Tibial artery (tissue), 4 donors: Measurements from ENCODE around the gene MRPL12.
A peak's percentile ranks its signal among the peaks of the same experiment; 100 is the strongest.

ENCODE experiments used
- DNase-seq, 2 donors: peaks; one replicate each; pipeline ENCODE4 v3.0.0-alpha.2; 2019
- H3K27ac ChIP-seq, 2 donors: fragments of 200-600 bp; sonication (generic) in 1 of 2; 1 replicate in 1 of 2; 2 replicates in 1 of 2; pipeline ENCODE4 v1.5.1; 2018 to 2019; ENCODE audit warnings: mild to moderate bottlenecking in 1 of 2
- H3K27me3 ChIP-seq, 2 donors: fragments of 200-600 bp; sonication (generic) in 1 of 2; one replicate each; pipeline versions ENCODE4 v1.5.1 to v1.6.0; 2016 to 2019
- H3K36me3 ChIP-seq, 3 donors: fragments of 200-600 bp; sonication (generic) in 2 of 3; one replicate each; pipeline ENCODE4 v1.5.1; 2016 to 2019; ENCODE audit warnings: mild to moderate bottlenecking in 2 of 3
- H3K4me1 ChIP-seq, 4 donors: fragments of 200-600 bp; sonication (generic) in 2 of 4; 1 replicate in 3 of 4; 2 replicates in 1 of 4; pipeline ENCODE4 v1.5.1; 2016 to 2019
- H3K4me3 ChIP-seq, 2 donors: fragments of 200-600 bp; sonication (generic) in 1 of 2; 1 replicate in 1 of 2; 2 replicates in 1 of 2; pipeline ENCODE4 v1.5.1; 2018 to 2019; ENCODE audit warnings: mild to moderate bottlenecking in 2 of 2
- H3K9me3 ChIP-seq, 3 donors: fragments of 200-600 bp; sonication (generic) in 1 of 3; one replicate each; pipeline ENCODE4 v1.5.1; 2016 to 2019
- intact Hi-C: fragments of 100-400 bp; cut with DNase I; formaldehyde crosslinking; loops from one replicate; pipeline ENCODE4 v1.15.0; 2023; ENCODE audit warnings: low total_unique reads
- TF ChIP-seq, protein P1 (sequence below), 2 experiments: fragments of 200-600 bp in 1 of 2; fragments of 450-650 bp in 1 of 2; IDR thresholded peaks; one replicate each; pipeline ENCODE4 v1.5.1; 2017 to 2019; ENCODE audit warnings: antibody characterized with exemption in 2 of 2, mild to moderate bottlenecking in 1 of 2, moderate library complexity in 1 of 2

The MRPL12 gene

DNA sequence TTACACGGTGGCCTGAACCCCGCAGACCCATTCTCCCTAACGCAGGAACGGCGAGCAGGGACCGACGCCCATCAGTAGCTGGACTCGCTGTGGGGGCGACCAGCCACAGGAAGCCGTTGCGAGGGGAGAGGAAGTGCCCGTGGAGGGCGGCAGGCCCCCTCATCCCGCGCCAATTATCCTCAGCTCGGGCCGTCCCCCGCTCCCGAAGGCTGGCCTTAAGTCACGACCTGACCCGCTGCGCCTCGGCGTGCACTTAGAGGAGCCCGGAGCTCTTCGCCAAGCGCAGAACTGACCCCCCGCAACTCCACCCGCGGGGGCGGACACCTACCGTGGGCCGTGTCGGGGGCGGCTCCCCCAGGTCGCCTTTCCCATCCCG is 20.0 kb upstream of the MRPL12 start:
- H3K4me1 ChIP-seq = peaks cover 0 to 46% (median 31%) of the 10 kb centered on the region in 4 donors
- H3K4me3 ChIP-seq = peak overlapping the region; percentile 92 to 100
- DNase-seq = no peak
- no peaks in the 10 kb centered on the region for H3K27me3 ChIP-seq
- intact Hi-C loops = no loop called here
- peaks cover 21 to 46% (median 31%) of the 10 kb centered on the region in 3 donors for H3K36me3 ChIP-seq
- peak overlapping the region; percentile 83 to 85 for H3K27ac ChIP-seq
- TF ChIP-seq, protein P1, sequence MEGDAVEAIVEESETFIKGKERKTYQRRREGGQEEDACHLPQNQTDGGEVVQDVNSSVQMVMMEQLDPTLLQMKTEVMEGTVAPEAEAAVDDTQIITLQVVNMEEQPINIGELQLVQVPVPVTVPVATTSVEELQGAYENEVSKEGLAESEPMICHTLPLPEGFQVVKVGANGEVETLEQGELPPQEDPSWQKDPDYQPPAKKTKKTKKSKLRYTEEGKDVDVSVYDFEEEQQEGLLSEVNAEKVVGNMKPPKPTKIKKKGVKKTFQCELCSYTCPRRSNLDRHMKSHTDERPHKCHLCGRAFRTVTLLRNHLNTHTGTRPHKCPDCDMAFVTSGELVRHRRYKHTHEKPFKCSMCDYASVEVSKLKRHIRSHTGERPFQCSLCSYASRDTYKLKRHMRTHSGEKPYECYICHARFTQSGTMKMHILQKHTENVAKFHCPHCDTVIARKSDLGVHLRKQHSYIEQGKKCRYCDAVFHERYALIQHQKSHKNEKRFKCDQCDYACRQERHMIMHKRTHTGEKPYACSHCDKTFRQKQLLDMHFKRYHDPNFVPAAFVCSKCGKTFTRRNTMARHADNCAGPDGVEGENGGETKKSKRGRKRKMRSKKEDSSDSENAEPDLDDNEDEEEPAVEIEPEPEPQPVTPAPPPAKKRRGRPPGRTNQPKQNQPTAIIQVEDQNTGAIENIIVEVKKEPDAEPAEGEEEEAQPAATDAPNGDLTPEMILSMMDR (IDR thresholded peaks at IDR 0.05) = no peak
- H3K9me3 ChIP-seq = no peaks in the 10 kb centered on the region

DNA sequence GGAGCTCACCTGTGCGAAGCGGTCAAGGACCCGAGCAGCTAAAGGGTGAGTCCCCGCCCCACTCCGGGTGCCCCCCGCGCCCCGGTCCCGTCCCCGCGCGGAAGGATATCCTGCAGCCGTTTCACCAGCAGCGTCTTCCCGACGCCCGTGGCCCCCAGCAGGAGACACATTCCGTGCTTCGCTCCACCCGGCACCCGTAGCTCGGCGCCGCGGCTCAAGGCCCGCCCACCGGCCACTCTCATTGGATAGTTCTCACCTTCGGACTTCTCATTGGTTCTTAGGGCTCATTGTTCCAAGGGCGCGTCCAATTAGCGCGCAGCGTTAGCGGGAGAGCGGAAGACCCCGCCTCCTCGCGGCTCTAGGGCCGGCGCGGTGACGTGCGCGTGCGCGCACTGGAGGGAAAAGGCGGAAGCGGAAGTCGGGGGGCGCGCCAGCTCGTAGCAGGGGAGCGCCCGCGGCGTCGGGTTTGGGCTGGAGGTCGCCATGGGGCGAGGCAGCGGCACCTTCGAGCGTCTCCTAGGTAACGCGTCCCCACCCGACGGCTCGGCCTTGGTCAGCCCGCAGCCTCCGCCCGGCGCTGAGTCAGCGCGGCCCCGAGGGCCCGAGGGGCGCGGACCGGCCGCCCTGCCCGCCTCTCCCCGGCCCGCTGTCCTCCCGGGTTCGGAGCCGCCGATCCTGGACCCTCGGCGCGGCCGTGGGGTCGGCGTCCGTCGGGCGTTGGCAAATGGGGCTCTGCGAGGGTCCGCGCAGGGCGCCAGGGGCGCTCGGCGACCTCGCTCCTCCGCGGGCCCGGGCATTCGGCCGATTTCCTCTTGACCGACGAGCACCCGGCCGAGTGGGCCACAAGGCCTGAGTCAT is 19.4 kb upstream of the MRPL12 start, which contains the start of the genes ARL16 and HGS:
TSS of gene ARL16 (minus strand) at position 214 of the 858 bp plus-strand sequence. CDS start at position 170, 44 bp downstream.
TSS of gene HGS (plus strand) at position 428 of the 858 bp plus-strand sequence. CDS start at position 484, 56 bp downstream.
- Histone ChIP-seq H3K36me3 (peaks cover 27 to 52% (median 37%) of the 10 kb centered on the region in 3 donors), H3K4me3 (peak within 1 kb of the TSS; percentile 92 to 100), H3K4me1 (peaks cover 0 to 46% (median 31%) of the 10 kb centered on the region in 4 donors), H3K27me3 (no peaks in the 10 kb centered on the region), H3K27ac (peak within 1 kb of the TSS; percentile 83 to 85), H3K9me3 (no peaks in the 10 kb centered on the region)
- peak; percentile 98 to 99 for DNase-seq
- TF ChIP-seq, protein P1 (IDR thresholded peaks at IDR 0.05) = no peak
- intact Hi-C loops = no loop called here

DNA sequence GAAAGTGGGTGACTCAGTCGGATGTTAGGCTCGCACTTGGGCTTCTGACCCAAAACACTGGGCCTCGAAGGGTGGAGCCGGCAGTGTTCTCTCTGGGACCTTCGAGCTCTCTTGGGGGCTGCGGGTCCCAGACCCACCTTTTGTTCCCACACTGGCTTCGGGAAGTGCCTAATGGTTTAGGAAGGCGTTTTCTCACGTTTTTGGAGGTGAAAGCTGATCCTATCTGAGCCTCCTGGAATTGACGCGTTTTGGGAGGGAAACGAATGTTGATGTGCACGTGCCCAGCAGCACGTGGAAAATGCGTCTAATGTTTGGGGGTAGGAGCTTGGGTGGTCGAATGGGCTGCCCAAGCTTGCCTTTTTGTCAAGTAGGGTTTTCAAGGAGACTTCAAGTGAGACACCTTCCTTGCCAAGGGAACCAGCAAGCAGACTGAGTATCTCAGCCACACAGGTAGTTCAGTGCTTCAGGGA is 18.7 kb upstream of the MRPL12 start:
- peak overlapping the region; percentile 92 to 100 for H3K4me3 ChIP-seq
- no peaks in the 10 kb centered on the region for H3K9me3 ChIP-seq
- peak in 1 of 2 donors; percentile 41 for DNase-seq
- TF ChIP-seq, protein P1 (IDR thresholded peaks at IDR 0.05) = no peak
- H3K36me3 ChIP-seq = peaks cover 30 to 59% (median 44%) of the 10 kb centered on the region in 3 donors
- intact Hi-C loops = no loop called here
- peak overlapping the region; percentile 83 to 85 for H3K27ac ChIP-seq
- no peaks in the 10 kb centered on the region for H3K27me3 ChIP-seq
- peaks cover 0 to 46% (median 31%) of the 10 kb centered on the region in 4 donors for H3K4me1 ChIP-seq

DNA sequence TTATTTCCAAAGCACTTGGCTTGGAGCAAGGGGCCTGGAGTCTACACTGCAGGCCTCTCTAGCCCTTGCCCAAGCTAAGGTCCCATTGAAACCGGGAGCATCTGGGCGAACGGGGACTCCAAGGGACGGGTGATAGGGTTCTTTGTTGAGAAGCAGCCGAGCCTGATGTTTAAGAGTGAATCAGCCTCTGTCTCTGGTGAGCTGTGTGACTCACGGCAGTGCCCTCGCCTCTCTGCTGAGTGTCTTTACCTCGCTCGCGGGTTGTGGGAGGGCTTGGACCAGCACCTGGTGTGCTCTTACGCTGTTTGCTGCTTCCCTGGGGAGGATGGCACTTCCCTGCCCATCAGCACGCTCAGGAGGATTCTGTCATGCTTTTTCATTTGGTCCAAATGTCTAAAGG is 18.1 kb upstream of the MRPL12 start:
- intact Hi-C loops = no loop called here
- DNase-seq = no peak
- peaks cover 34 to 62% (median 50%) of the 10 kb centered on the region in 3 donors for H3K36me3 ChIP-seq
- peaks cover 0 to 46% (median 31%) of the 10 kb centered on the region in 4 donors for H3K4me1 ChIP-seq
- H3K9me3 ChIP-seq = no peaks in the 10 kb centered on the region
- TF ChIP-seq, protein P1 (IDR thresholded peaks at IDR 0.05) = no peak
- peak overlapping the region; percentile 83 to 85 for H3K27ac ChIP-seq
- H3K4me3 ChIP-seq = peak overlapping the region; percentile 92 to 100
- no peaks in the 10 kb centered on the region for H3K27me3 ChIP-seq

DNA sequence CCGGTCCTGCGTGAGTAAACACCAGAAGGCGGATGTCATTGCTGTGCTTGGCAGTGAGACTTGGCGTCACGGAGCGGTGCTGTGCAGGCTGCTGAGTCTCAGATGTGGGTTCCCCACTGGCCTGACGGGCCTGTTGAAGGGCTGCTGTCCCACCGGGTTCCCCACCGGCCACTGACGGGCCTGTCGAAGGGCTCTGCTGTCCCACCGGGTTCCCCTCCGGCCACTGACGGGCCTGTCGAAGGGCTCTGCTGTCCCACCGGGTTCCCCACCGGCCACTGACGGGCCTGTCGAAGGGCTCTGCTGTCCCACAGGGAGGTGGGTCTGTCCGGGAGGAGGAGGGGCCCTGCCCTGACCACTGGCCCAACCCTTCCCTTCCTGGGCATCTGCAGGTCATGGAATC is 16.6 kb upstream of the MRPL12 start:
- peaks cover 0 to 43% (median 31%) of the 10 kb centered on the region in 4 donors for H3K4me1 ChIP-seq
- peaks cover 49 to 63% (median 58%) of the 10 kb centered on the region in 3 donors for H3K36me3 ChIP-seq
- intact Hi-C loops = no loop called here
- H3K9me3 ChIP-seq = no peaks in the 10 kb centered on the region
- TF ChIP-seq, protein P1 (IDR thresholded peaks at IDR 0.05) = no peak
- DNase-seq = no peak
- no peak overlapping the region for H3K27ac ChIP-seq
- H3K27me3 ChIP-seq = no peaks in the 10 kb centered on the region
- no peak overlapping the region for H3K4me3 ChIP-seq
